Endodermal cell (in vitro differentiated cells): ENCODE measurements around the gene IRGQ. TPM values are rescaled to one million over a fixed set of nuclear protein-coding genes. Genes with fewer than 3 reads are reported as not detected.

Experiments used
- DNase-seq: peaks from one replicate; pipeline ENCODE4 v3.0.0-alpha.2; 2017
- H3K27ac ChIP-seq: 2 replicates; pipeline ENCODE4 v1.5.1; 2013; ENCODE audit warnings: mild to moderate bottlenecking, low read depth, low read length, moderate library complexity
- H3K27me3 ChIP-seq: 2 replicates; pipeline ENCODE4 v1.6.1; 2013; ENCODE audit warnings: mild to moderate bottlenecking, low read length, moderate library complexity; ENCODE audit not compliant: insufficient read depth, control insufficient read depth, poor library complexity, severe bottlenecking
- H3K36me3 ChIP-seq: 2 replicates; pipeline ENCODE4 v1.7.0; 2013; ENCODE audit warnings: mild to moderate bottlenecking, low read length, moderate library complexity; ENCODE audit not compliant: control insufficient read depth, insufficient read depth
- H3K4me1 ChIP-seq: one replicate; pipeline ENCODE4 v1.7.0; 2013; ENCODE audit warnings: low read length; ENCODE audit not compliant: control insufficient read depth, insufficient read depth
- H3K4me3 ChIP-seq: 2 replicates; pipeline ENCODE4 v1.5.1; 2013; ENCODE audit warnings: mild to moderate bottlenecking, low read length, moderate library complexity
- H3K9ac ChIP-seq: 2 replicates; pipeline ENCODE4 v1.6.1; 2013; ENCODE audit warnings: mild to moderate bottlenecking, low read length, moderate library complexity; ENCODE audit not compliant: poor library complexity, severe bottlenecking; ENCODE audit errors: extremely low read depth
- H3K9me3 ChIP-seq: 2 replicates; pipeline ENCODE4 v1.6.1; 2013; ENCODE audit warnings: mild to moderate bottlenecking, low read length, moderate library complexity; ENCODE audit not compliant: control insufficient read depth
- H3K27ac Mint-ChIP-seq: 2 replicates; pipeline ENCODE4 v1.8.0; 2020; ENCODE audit warnings: mixed read lengths
- H3K27me3 Mint-ChIP-seq: 2 replicates; pipeline ENCODE4 v1.8.0; 2021; ENCODE audit warnings: mild to moderate bottlenecking, mixed read lengths; ENCODE audit not compliant: insufficient read depth
- H3K36me3 Mint-ChIP-seq: 2 replicates; pipeline ENCODE4 v1.8.0; 2020; ENCODE audit warnings: low read depth, mixed read lengths
- H3K4me1 Mint-ChIP-seq: 2 replicates; pipeline ENCODE4 v1.8.0; 2020; ENCODE audit warnings: mixed read lengths
- H3K4me3 Mint-ChIP-seq: 2 replicates; pipeline ENCODE4 v1.8.0; 2020; ENCODE audit warnings: mild to moderate bottlenecking, moderate library complexity, mixed read lengths
- H3K9me3 Mint-ChIP-seq: 2 replicates; pipeline ENCODE4 v1.8.0; 2020; ENCODE audit warnings: mild to moderate bottlenecking, mixed read lengths
- CTCF ChIP-seq: fragments of 200-600 bp; sonication (generic); conservative IDR thresholded peaks from 2 replicates; pipeline ENCODE4 v1.5.0; 2021; ENCODE audit warnings: antibody characterized with exemption, mild to moderate bottlenecking
- WGBS, 2 experiments: methylation state at CpG; one replicate each; pipeline versions ENCODE4 v1.1.5 to v1.1.7; 2013; ENCODE audit warnings: missing lambda C conversion rate in 2 of 2, mixed read lengths in 1 of 2; ENCODE audit not compliant: insufficient coverage in 1 of 2, insufficient read length in 1 of 2; 5-methylcytosine and 5-hydroxymethylcytosine counted together
- total RNA-seq, 2 donors: library from RNA; stranded (reverse); fragmentation: NEBNext Ultra II Directional in 1 of 2; extraction: Animal tissue kit (Norgen Biotek cat#: 25700) in 1 of 2; gene quantifications; 2 replicates in 1 of 2; 3 replicates in 1 of 2; pipeline ENCODE4 v1.2.1, GENCODE V29; 2021

The IRGQ gene
- total RNA-seq, 2 donors from 2014 or later = 39.7 to 46.0 TPM

GRCh38 chr19:43544077-43544476 is 51.9 kb downstream of the IRGQ start:
- no peak overlapping the region for H3K4me3 Mint-ChIP-seq
- peaks cover 5% of the 10 kb centered on the region for H3K9me3 ChIP-seq
- peaks cover 83% of the 10 kb centered on the region for H3K36me3 Mint-ChIP-seq
- no peak overlapping the region for H3K27ac ChIP-seq
- no peak for DNase-seq
- no peaks in the 10 kb centered on the region for H3K27me3 ChIP-seq
- 92 to 96% methylated on average over 5 to 9 of the region's 9 CpGs for WGBS, 2 experiments
- no peaks in the 10 kb centered on the region for H3K4me1 ChIP-seq
- H3K4me3 ChIP-seq = no peak overlapping the region
- no peak overlapping the region for H3K9ac ChIP-seq
- no peaks in the 10 kb centered on the region for H3K27me3 Mint-ChIP-seq
- peaks cover 52% of the 10 kb centered on the region for H3K36me3 ChIP-seq
- H3K9me3 Mint-ChIP-seq = peaks cover 14% of the 10 kb centered on the region
- H3K4me1 Mint-ChIP-seq = no peaks in the 10 kb centered on the region
- no peak for TF ChIP-seq CTCF
- no peak overlapping the region for H3K27ac Mint-ChIP-seq

- no peak overlapping the region for H3K9ac ChIP-seq
- peaks cover 71% of the 10 kb centered on the region for H3K36me3 ChIP-seq
- H3K27ac ChIP-seq = no peak overlapping the region
- Mint-ChIP-seq H3K36me3 (peaks cover 84% of the 10 kb centered on the region), H3K4me1 (no peaks in the 10 kb centered on the region), H3K9me3 (peaks cover 22% of the 10 kb centered on the region), H3K4me3 (no peak overlapping the region), H3K27ac (no peak overlapping the region), H3K27me3 (no peaks in the 10 kb centered on the region)
- H3K9me3 ChIP-seq = peaks cover 15% of the 10 kb centered on the region
- H3K27me3 ChIP-seq = no peaks in the 10 kb centered on the region
- WGBS, 2 experiments = 78 to 98% methylated on average over 2 to 5 of the region's 5 CpGs
- no peak for DNase-seq
- no peak for TF ChIP-seq CTCF
- no peak overlapping the region for H3K4me3 ChIP-seq
- H3K4me1 ChIP-seq = no peaks in the 10 kb centered on the region
These were observed 53.8 kb downstream of the IRGQ start for GRCh38 chr19:43541920-43542650.

DNA sequence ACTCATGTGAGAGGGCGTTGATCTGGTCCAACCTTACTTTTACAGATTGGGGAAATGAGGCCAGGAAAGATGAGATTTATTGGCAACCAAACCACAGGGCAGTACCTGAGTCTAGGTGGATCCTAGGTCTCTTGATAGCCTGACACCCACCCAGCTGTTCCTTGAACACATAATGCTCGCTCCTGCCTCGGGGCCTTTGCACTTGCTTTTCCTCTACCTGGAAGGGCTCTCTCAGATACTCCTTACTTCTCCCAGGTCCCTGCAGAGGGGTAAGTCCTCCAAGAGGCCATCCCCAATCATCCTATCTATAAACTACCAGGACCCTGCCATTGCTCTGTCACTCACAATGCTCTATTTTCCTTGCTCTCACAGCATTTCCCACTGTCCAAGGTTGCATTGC is 55.6 kb downstream of the IRGQ start:
- H3K27me3 Mint-ChIP-seq = peaks cover under 1% of the 10 kb centered on the region
- no peak for TF ChIP-seq CTCF
- H3K27ac Mint-ChIP-seq = no peak overlapping the region
- peaks cover 83% of the 10 kb centered on the region for H3K36me3 Mint-ChIP-seq
- Histone ChIP-seq H3K27ac (no peak overlapping the region), H3K36me3 (peaks cover 69% of the 10 kb centered on the region), H3K4me3 (no peak overlapping the region), H3K9ac (no peak overlapping the region), H3K9me3 (peaks cover 15% of the 10 kb centered on the region), H3K27me3 (no peaks in the 10 kb centered on the region), H3K4me1 (no peaks in the 10 kb centered on the region)
- peaks cover under 1% of the 10 kb centered on the region for H3K4me1 Mint-ChIP-seq
- H3K9me3 Mint-ChIP-seq = peaks cover 22% of the 10 kb centered on the region
- DNase-seq = no peak
- H3K4me3 Mint-ChIP-seq = no peak overlapping the region
- WGBS, 2 experiments = 60 to 67% methylated on average over 3 of the region's 3 CpGs
